Liver (tissue), 9 donors: ENCODE data around the gene KRT6C. TPM values are rescaled to one million over a fixed set of nuclear protein-coding genes. Genes with fewer than 3 reads are reported as not detected.

Experiments used
- DNase-seq: peaks from one replicate; pipeline ENCODE4 v3.0.0-alpha.2; 2017; ENCODE audit warnings: low spot score
- H3K27ac ChIP-seq, 2 donors: one replicate each; pipeline ENCODE4 v1.7.0; 2013; ENCODE audit warnings: inconsistent platforms in 2 of 2, low read length in 2 of 2, control low read depth in 1 of 2, low read depth in 1 of 2, mild to moderate bottlenecking in 1 of 2
- H3K27me3 ChIP-seq, 4 donors: one replicate each; pipeline versions ENCODE4 v1.6.1 to v1.7.0; 2013; ENCODE audit warnings: low read length in 3 of 4, inconsistent platforms in 1 of 4, mild to moderate bottlenecking in 1 of 4, moderate library complexity in 1 of 4; ENCODE audit not compliant: control insufficient read depth in 4 of 4, insufficient read depth in 4 of 4
- H3K36me3 ChIP-seq, 4 donors: one replicate each; pipeline versions ENCODE4 v1.6.1 to v1.7.0; 2013; ENCODE audit warnings: low read length in 3 of 4, mild to moderate bottlenecking in 3 of 4, low read depth in 1 of 4, moderate library complexity in 1 of 4; ENCODE audit not compliant: control insufficient read depth in 4 of 4, insufficient read depth in 3 of 4
- H3K4me1 ChIP-seq, 4 donors: one replicate each; pipeline versions ENCODE4 v1.6.1 to v1.7.0; 2013; ENCODE audit warnings: low read length in 3 of 4, mild to moderate bottlenecking in 3 of 4, moderate library complexity in 1 of 4; ENCODE audit not compliant: control insufficient read depth in 4 of 4, insufficient read depth in 4 of 4
- H3K4me3 ChIP-seq, 3 donors: one replicate each; pipeline versions ENCODE4 v1.6.1 to v1.7.0; 2013; ENCODE audit warnings: low read length in 3 of 3, control low read depth in 1 of 3, low read depth in 1 of 3, mild to moderate bottlenecking in 1 of 3
- H3K9ac ChIP-seq, 2 donors: one replicate each; pipeline ENCODE4 v1.7.0; 2013; ENCODE audit warnings: low read length in 2 of 2, mild to moderate bottlenecking in 2 of 2, moderate library complexity in 2 of 2, control low read depth in 1 of 2, low read depth in 1 of 2
- H3K9me3 ChIP-seq, 4 donors: one replicate each; pipeline versions ENCODE4 v1.6.1 to v1.7.0; 2013; ENCODE audit warnings: low read length in 3 of 4; ENCODE audit not compliant: control insufficient read depth in 4 of 4
- ATF3 ChIP-seq: IDR thresholded peaks from 2 replicates; pipeline ENCODE4 v1.6.1; 2016; ENCODE audit warnings: antibody characterized with exemption
- EGR1 ChIP-seq, 2 donors: IDR thresholded peaks; 2 replicates each; pipeline ENCODE4 v1.6.1; 2016 to 2018; ENCODE audit warnings: antibody characterized with exemption in 2 of 2, low read depth in 2 of 2
- FOXA1 ChIP-seq: IDR thresholded peaks from 2 replicates; pipeline ENCODE4 v1.6.1; 2016; ENCODE audit warnings: antibody characterized with exemption
- FOXA2 ChIP-seq: IDR thresholded peaks from 2 replicates; pipeline ENCODE4 v1.6.1; 2016; ENCODE audit warnings: antibody characterized with exemption
- GABPA ChIP-seq, 2 donors: IDR thresholded peaks in 1 of 2; conservative IDR thresholded peaks in 1 of 2; 2 replicates each; pipeline ENCODE4 v1.6.1; 2016; ENCODE audit warnings: antibody characterized with exemption in 2 of 2, mild to moderate bottlenecking in 1 of 2, moderate library complexity in 1 of 2
- HNF4A ChIP-seq, 2 donors: conservative IDR thresholded peaks; 2 replicates each; pipeline ENCODE4 v1.6.1; 2016; ENCODE audit warnings: antibody characterized with exemption in 2 of 2, mild to moderate bottlenecking in 2 of 2
- HNF4G ChIP-seq: IDR thresholded peaks from 2 replicates; pipeline ENCODE4 v1.6.1; 2016; ENCODE audit warnings: antibody characterized with exemption
- JUND ChIP-seq, 2 donors: IDR thresholded peaks; 2 replicates each; pipeline ENCODE4 v1.6.1; 2016; ENCODE audit warnings: antibody characterized with exemption in 2 of 2
- MAX ChIP-seq: IDR thresholded peaks from 2 replicates; pipeline ENCODE4 v1.6.1; 2016; ENCODE audit warnings: antibody characterized with exemption
- NR2F2 ChIP-seq: IDR thresholded peaks from 2 replicates; pipeline ENCODE4 v1.6.1; 2016; ENCODE audit warnings: antibody characterized with exemption
- RAD21 ChIP-seq, 2 donors: IDR thresholded peaks; 2 replicates each; pipeline ENCODE4 v1.6.1; 2016; ENCODE audit warnings: antibody characterized with exemption in 2 of 2, mild to moderate bottlenecking in 2 of 2
- REST ChIP-seq: IDR thresholded peaks from 2 replicates; pipeline ENCODE4 v1.6.1; 2016; ENCODE audit warnings: antibody characterized with exemption, mild to moderate bottlenecking
- RXRA ChIP-seq, 2 donors: IDR thresholded peaks; 2 replicates each; pipeline ENCODE4 v1.6.1; 2017 to 2018; ENCODE audit warnings: antibody characterized with exemption in 2 of 2, mild to moderate bottlenecking in 1 of 2
- SP1 ChIP-seq: IDR thresholded peaks from 2 replicates; pipeline ENCODE4 v1.6.1; 2018; ENCODE audit warnings: antibody characterized with exemption, mild to moderate bottlenecking
- TAF1 ChIP-seq: conservative IDR thresholded peaks from 2 replicates; pipeline ENCODE4 v1.6.1; 2016; ENCODE audit warnings: antibody characterized with exemption, mild to moderate bottlenecking
- YY1 ChIP-seq: IDR thresholded peaks from 2 replicates; pipeline ENCODE4 v1.6.1; 2016; ENCODE audit warnings: antibody characterized with exemption, mild to moderate bottlenecking
- WGBS: extraction: QIAGEN DNeasy Blood & Tissue Kit; methylation state at CpG from one replicate; pipeline ENCODE4 v1.1.7; 2013; 5-methylcytosine and 5-hydroxymethylcytosine counted together
- polyA plus RNA-seq, 2 donors: library from polyadenylated mRNA; stranded (reverse) in 1 of 2; unstranded in 1 of 2; fragments of 200-250 nt in 1 of 2; fragments of >200 nt in 1 of 2; fragmentation: Nextera tagmentation in 1 of 2; extraction: Ambion mirVana in 1 of 2; gene quantifications; one replicate each; pipeline versions ENCODE4 v1.2.1 to v1.2.3, GENCODE V29; 2013 to 2015
- total RNA-seq, 2 donors: library from RNA; depleted of rRNA; stranded (reverse); fragments of >200 nt; gene quantifications; one replicate each; pipeline ENCODE4 v1.2.3, GENCODE V29; 2014
- TF ChIP-seq, protein P1 (sequence below): IDR thresholded peaks from 2 replicates; pipeline ENCODE4 v1.6.1; 2016; ENCODE audit warnings: antibody characterized with exemption
- TF ChIP-seq, protein P2 (sequence below): fragments of 150-350 bp; IDR thresholded peaks from 2 replicates; pipeline ENCODE4 v1.5.1; 2017; ENCODE audit warnings: improper control_type of control experiment, low read depth, low read length; ENCODE audit not compliant: missing input control
- donor health status: healthy.
- donor health status: healthy.
- donor health status: healthy.
- donor health status: healthy.
- donor health status: healthy.

KRT6C gene
- total and polyA plus RNA-seq, 4 donors = 0.61 TPM; not detected in 3

DNA sequence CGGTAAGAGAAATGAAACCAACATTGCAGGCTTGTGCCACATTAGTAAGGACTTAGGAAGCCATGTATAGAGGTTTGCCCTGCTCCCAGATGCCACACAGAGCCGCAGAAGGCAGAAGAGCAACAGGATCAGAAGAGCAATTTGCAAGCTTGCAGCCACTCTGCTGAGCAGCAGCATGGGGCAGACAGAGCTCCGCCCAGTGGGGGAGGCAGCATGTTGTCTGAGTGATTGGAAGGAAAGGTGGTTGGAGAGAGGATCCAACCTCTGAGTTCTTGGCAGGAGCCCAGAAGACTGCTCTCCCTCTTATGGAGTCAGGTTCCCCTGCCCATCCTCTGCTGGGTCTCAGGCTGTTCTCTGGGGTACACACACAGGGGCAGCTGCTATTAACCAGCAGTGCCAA, 21.8 kb upstream of the KRT6C start:
- no peaks in the 10 kb centered on the region for H3K9me3 ChIP-seq
- H3K9ac ChIP-seq = no peak overlapping the region
- DNase-seq = no peak
- TF ChIP-seq RXRA (IDR thresholded peaks at IDR 0.05) (no peak), FOXA2 (no peak), MAX (no peak), EGR1 (IDR thresholded peaks at IDR 0.05; ENCODE audit: low read depth in 2 of 2) (no peak), GABPA (IDR thresholded peaks at IDR 0.05 in 1 of 2, conservative IDR thresholded peaks at IDR 0.05 in 1 of 2) (no peak), JUND (IDR thresholded peaks at IDR 0.05) (no peak), SP1 (no peak), RAD21 (IDR thresholded peaks at IDR 0.05) (no peak), HNF4G (no peak), REST (no peak), TAF1 (no peak)
- TF ChIP-seq, protein P1, sequence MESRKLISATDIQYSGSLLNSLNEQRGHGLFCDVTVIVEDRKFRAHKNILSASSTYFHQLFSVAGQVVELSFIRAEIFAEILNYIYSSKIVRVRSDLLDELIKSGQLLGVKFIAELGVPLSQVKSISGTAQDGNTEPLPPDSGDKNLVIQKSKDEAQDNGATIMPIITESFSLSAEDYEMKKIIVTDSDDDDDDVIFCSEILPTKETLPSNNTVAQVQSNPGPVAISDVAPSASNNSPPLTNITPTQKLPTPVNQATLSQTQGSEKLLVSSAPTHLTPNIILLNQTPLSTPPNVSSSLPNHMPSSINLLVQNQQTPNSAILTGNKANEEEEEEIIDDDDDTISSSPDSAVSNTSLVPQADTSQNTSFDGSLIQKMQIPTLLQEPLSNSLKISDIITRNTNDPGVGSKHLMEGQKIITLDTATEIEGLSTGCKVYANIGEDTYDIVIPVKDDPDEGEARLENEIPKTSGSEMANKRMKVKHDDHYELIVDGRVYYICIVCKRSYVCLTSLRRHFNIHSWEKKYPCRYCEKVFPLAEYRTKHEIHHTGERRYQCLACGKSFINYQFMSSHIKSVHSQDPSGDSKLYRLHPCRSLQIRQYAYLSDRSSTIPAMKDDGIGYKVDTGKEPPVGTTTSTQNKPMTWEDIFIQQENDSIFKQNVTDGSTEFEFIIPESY = no peak
- WGBS = 40% methylated on average over 3 of the region's 3 CpGs
- no peak overlapping the region for H3K4me3 ChIP-seq
- no peak overlapping the region for H3K27ac ChIP-seq
- no peaks in the 10 kb centered on the region for H3K36me3 ChIP-seq
- no peaks in the 10 kb centered on the region for H3K4me1 ChIP-seq
- peaks cover 0 to 6% (median 0%) of the 10 kb centered on the region in 4 donors for H3K27me3 ChIP-seq

GRCh38 chr12:52494518-52494917, 20.9 kb upstream of the KRT6C start:
- H3K9ac ChIP-seq = no peak overlapping the region
- no peak for DNase-seq
- TF ChIP-seq HNF4G (no peak), NR2F2 (no peak), EGR1 (IDR thresholded peaks at IDR 0.05; ENCODE audit: low read depth in 2 of 2) (no peak), TAF1 (no peak), RXRA (IDR thresholded peaks at IDR 0.05) (no peak), RAD21 (IDR thresholded peaks at IDR 0.05) (no peak), ATF3 (no peak), YY1 (no peak), HNF4A (conservative IDR thresholded peaks at IDR 0.05) (no peak), FOXA2 (no peak), SP1 (no peak), MAX (no peak), REST (no peak), FOXA1 (no peak), GABPA (IDR thresholded peaks at IDR 0.05 in 1 of 2, conservative IDR thresholded peaks at IDR 0.05 in 1 of 2) (no peak), JUND (IDR thresholded peaks at IDR 0.05) (no peak)
- TF ChIP-seq, protein P1 = no peak
- TF ChIP-seq, protein P2, sequence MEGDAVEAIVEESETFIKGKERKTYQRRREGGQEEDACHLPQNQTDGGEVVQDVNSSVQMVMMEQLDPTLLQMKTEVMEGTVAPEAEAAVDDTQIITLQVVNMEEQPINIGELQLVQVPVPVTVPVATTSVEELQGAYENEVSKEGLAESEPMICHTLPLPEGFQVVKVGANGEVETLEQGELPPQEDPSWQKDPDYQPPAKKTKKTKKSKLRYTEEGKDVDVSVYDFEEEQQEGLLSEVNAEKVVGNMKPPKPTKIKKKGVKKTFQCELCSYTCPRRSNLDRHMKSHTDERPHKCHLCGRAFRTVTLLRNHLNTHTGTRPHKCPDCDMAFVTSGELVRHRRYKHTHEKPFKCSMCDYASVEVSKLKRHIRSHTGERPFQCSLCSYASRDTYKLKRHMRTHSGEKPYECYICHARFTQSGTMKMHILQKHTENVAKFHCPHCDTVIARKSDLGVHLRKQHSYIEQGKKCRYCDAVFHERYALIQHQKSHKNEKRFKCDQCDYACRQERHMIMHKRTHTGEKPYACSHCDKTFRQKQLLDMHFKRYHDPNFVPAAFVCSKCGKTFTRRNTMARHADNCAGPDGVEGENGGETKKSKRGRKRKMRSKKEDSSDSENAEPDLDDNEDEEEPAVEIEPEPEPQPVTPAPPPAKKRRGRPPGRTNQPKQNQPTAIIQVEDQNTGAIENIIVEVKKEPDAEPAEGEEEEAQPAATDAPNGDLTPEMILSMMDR = no peak
- no peaks in the 10 kb centered on the region for H3K36me3 ChIP-seq
- no peak overlapping the region for H3K4me3 ChIP-seq
- H3K27ac ChIP-seq = no peak overlapping the region
- peaks cover 0 to 6% (median 0%) of the 10 kb centered on the region in 4 donors for H3K27me3 ChIP-seq
- no peaks in the 10 kb centered on the region for H3K9me3 ChIP-seq
- WGBS = 58% methylated on average over 4 of the region's 4 CpGs
- H3K4me1 ChIP-seq = no peaks in the 10 kb centered on the region
